Hepatic stellate cell (primary cell): Measurements from ENCODE around the gene CBX1.
"Not testable (repeated sequence)": the region's sequence is repeated elsewhere in the genome, so short reads cannot be mapped to it uniquely, and the experiment has no call there.

Experiments
- DNase-seq: peaks from one replicate; pipeline ENCODE4 v3.0.0; 2011; ENCODE audit warnings: low spot score

CBX1 gene

GRCh38 chr17:48072811-48073210, 28.5 kb downstream of the CBX1 start:
- DNase-seq, result not testable (repeated sequence)

GRCh38 chr17:48071654-48072053, 29.6 kb downstream of the CBX1 start:
- no peak for DNase-seq

GRCh38 chr17:48070195-48070594, 31.1 kb downstream of the CBX1 start:
- no peak for DNase-seq

- peak; percentile 63 for DNase-seq
These were observed 32.8 kb downstream of the CBX1 start for GRCh38 chr17:48068491-48068961.

GRCh38 chr17:48067808-48068207, 33.5 kb downstream of the CBX1 start:
- not testable (repeated sequence) for DNase-seq

- DNase-seq, result no peak
These were observed 34.0 kb downstream of the CBX1 start for GRCh38 chr17:48067245-48067644.

GRCh38 chr17:48066656-48067055, 34.6 kb downstream of the CBX1 start:
- no peak for DNase-seq

GRCh38 chr17:48066192-48066591, 35.1 kb downstream of the CBX1 start:
- no peak for DNase-seq

GRCh38 chr17:48064638-48065037, 36.6 kb downstream of the CBX1 start:
- no peak for DNase-seq

- DNase-seq, result no peak
These were observed 39.0 kb downstream of the CBX1 start for GRCh38 chr17:48062273-48062672.

GRCh38 chr17:48060249-48060648, 41.0 kb downstream of the CBX1 start:
- DNase-seq, result no peak

- no peak for DNase-seq
These were observed 42.1 kb downstream of the CBX1 start for GRCh38 chr17:48059125-48059668.

- no peak for DNase-seq
These were observed 42.7 kb downstream of the CBX1 start for GRCh38 chr17:48058393-48059124.

- no peak for DNase-seq
These were observed 43.7 kb downstream of the CBX1 start for GRCh38 chr17:48057626-48058025.

GRCh38 chr17:48056879-48057278, 44.4 kb downstream of the CBX1 start:
- DNase-seq, result no peak

GRCh38 chr17:48056246-48056745, 45.0 kb downstream of the CBX1 start:
- DNase-seq, result no peak

- DNase-seq, result no peak
These were observed 45.6 kb downstream of the CBX1 start for GRCh38 chr17:48055531-48056245.

GRCh38 chr17:48054238-48055185, 46.8 kb downstream of the CBX1 start:
- DNase-seq, result no peak

- DNase-seq, result no peak
These were observed 47.5 kb downstream of the CBX1 start for GRCh38 chr17:48053758-48054237.

- peak; percentile 56 for DNase-seq
These were observed 48.1 kb downstream of the CBX1 start for GRCh38 chr17:48052956-48053757.
